ENCODE data around the gene WBP1L.
"Not testable (repeated sequence)": the region's sequence is repeated elsewhere in the genome, so short reads cannot be mapped to it uniquely, and the experiment has no call there.

GRCh38 chr10:102838276-102838927 lies 94.7 kb downstream of the WBP1L start:
- TF ChIP-seq, protein P1, sequence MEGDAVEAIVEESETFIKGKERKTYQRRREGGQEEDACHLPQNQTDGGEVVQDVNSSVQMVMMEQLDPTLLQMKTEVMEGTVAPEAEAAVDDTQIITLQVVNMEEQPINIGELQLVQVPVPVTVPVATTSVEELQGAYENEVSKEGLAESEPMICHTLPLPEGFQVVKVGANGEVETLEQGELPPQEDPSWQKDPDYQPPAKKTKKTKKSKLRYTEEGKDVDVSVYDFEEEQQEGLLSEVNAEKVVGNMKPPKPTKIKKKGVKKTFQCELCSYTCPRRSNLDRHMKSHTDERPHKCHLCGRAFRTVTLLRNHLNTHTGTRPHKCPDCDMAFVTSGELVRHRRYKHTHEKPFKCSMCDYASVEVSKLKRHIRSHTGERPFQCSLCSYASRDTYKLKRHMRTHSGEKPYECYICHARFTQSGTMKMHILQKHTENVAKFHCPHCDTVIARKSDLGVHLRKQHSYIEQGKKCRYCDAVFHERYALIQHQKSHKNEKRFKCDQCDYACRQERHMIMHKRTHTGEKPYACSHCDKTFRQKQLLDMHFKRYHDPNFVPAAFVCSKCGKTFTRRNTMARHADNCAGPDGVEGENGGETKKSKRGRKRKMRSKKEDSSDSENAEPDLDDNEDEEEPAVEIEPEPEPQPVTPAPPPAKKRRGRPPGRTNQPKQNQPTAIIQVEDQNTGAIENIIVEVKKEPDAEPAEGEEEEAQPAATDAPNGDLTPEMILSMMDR (IDR thresholded peaks at IDR 0.05; ENCODE audit: insufficient read depth, low read length, poor library complexity, severe bottlenecking), result not testable (repeated sequence)
- not testable (repeated sequence) for TF ChIP-seq EZH2phosphoT487 (conservative IDR thresholded peaks at IDR 0.05; ENCODE audit: low read length)

Measured in SU-DHL-6 (cell line).